H9 (cell line): ENCODE measurements around the gene PDK2. TPM values are rescaled to one million over a fixed set of nuclear protein-coding genes. Genes with fewer than 3 reads are reported as not detected.

Experiments
- DNase-seq: peaks from one replicate; pipeline ENCODE4 v3.0.0-alpha.2; 2017
- H2AFZ ChIP-seq: one replicate; pipeline ENCODE4 v1.6.1; 2013; ENCODE audit warnings: mild to moderate bottlenecking, low read length, control low read depth, moderate library complexity
- H2AK5ac ChIP-seq: 2 replicates; pipeline ENCODE4 v1.6.1; 2013; ENCODE audit warnings: low read length, control low read depth, mixed read lengths; ENCODE audit not compliant: insufficient read length
- H2BK120ac ChIP-seq: one replicate; pipeline ENCODE4 v1.6.1; 2013; ENCODE audit warnings: low read depth, mild to moderate bottlenecking, low read length, control low read depth, inconsistent platforms; ENCODE audit not compliant: poor library complexity, severe bottlenecking
- H2BK12ac ChIP-seq: 2 replicates; pipeline ENCODE4 v1.6.1; 2013; ENCODE audit warnings: low read length, control low read depth, mixed read lengths, low read depth; ENCODE audit not compliant: insufficient read length
- H2BK15ac ChIP-seq: 2 replicates; pipeline ENCODE4 v1.6.1; 2013; ENCODE audit warnings: low read depth, low read length, control low read depth
- H2BK20ac ChIP-seq: one replicate; pipeline ENCODE4 v1.6.1; 2013; ENCODE audit warnings: low read depth, mild to moderate bottlenecking, low read length, control low read depth, inconsistent platforms; ENCODE audit not compliant: poor library complexity, severe bottlenecking
- H2BK5ac ChIP-seq: 2 replicates; pipeline ENCODE4 v1.6.1; 2013; ENCODE audit warnings: low read length, control low read depth, mixed read lengths; ENCODE audit not compliant: insufficient read length
- H3K14ac ChIP-seq: 2 replicates; pipeline ENCODE4 v1.6.1; 2013; ENCODE audit warnings: low read length, control low read depth; ENCODE audit not compliant: insufficient read depth
- H3K18ac ChIP-seq: 2 replicates; pipeline ENCODE4 v1.6.1; 2013; ENCODE audit warnings: low read depth, mild to moderate bottlenecking, mixed read lengths, low read length, control low read depth; ENCODE audit not compliant: insufficient read length
- H3K23ac ChIP-seq: 2 replicates; pipeline ENCODE4 v1.6.1; 2013; ENCODE audit warnings: low read length, control low read depth, mixed read lengths, low read depth; ENCODE audit not compliant: insufficient read length
- H3K23me2 ChIP-seq: 2 replicates; pipeline ENCODE4 v1.6.1; 2013; ENCODE audit warnings: low read depth, mild to moderate bottlenecking, mixed read lengths, low read length, control low read depth; ENCODE audit not compliant: insufficient read length, poor library complexity, severe bottlenecking
- H3K27ac ChIP-seq: 2 replicates; pipeline ENCODE4 v1.5.1; 2013; ENCODE audit warnings: low read length, control low read depth, mixed read lengths, low read depth; ENCODE audit not compliant: insufficient read length
- H3K27me3 ChIP-seq: 2 replicates; pipeline ENCODE4 v1.6.1; 2013; ENCODE audit warnings: low read length, control low read depth, inconsistent platforms; ENCODE audit not compliant: insufficient read depth
- H3K4ac ChIP-seq: 2 replicates; pipeline ENCODE4 v1.6.1; 2013; ENCODE audit warnings: low read depth, mild to moderate bottlenecking, control low read depth, inconsistent platforms, low read length, moderate library complexity
- H3K4me1 ChIP-seq: 2 replicates; pipeline ENCODE4 v1.6.1; 2013; ENCODE audit warnings: low read length, control low read depth, inconsistent platforms; ENCODE audit not compliant: insufficient read depth
- H3K4me2 ChIP-seq: 2 replicates; pipeline ENCODE4 v1.6.1; 2013; ENCODE audit warnings: low read length, control low read depth, mixed read lengths; ENCODE audit not compliant: insufficient read length, insufficient read depth
- H3K56ac ChIP-seq: 2 replicates; pipeline ENCODE4 v1.6.1; 2013; ENCODE audit warnings: low read depth, mild to moderate bottlenecking, mixed read lengths, low read length, control low read depth; ENCODE audit not compliant: insufficient read length
- H3K79me1 ChIP-seq: 2 replicates; pipeline ENCODE4 v1.6.1; 2013; ENCODE audit warnings: low read depth, mild to moderate bottlenecking, moderate library complexity, low read length, control low read depth, inconsistent platforms; ENCODE audit not compliant: insufficient read depth, poor library complexity, severe bottlenecking
- H3K79me2 ChIP-seq: 2 replicates; pipeline ENCODE4 v1.6.1; 2013; ENCODE audit warnings: low read length, control low read depth, inconsistent platforms; ENCODE audit not compliant: insufficient read depth
- H3K9ac ChIP-seq: 2 replicates; pipeline ENCODE4 v1.6.1; 2013; ENCODE audit warnings: low read length, control low read depth, mixed read lengths; ENCODE audit not compliant: insufficient read length; ENCODE audit errors: extremely low read depth
- H3K9me3 ChIP-seq: one replicate; pipeline ENCODE4 v1.6.1; 2013; ENCODE audit warnings: low read depth, low read length, inconsistent platforms; ENCODE audit not compliant: control insufficient read depth
- H3T11ph ChIP-seq: one replicate; pipeline ENCODE4 v1.6.1; 2013; ENCODE audit warnings: mild to moderate bottlenecking, low read length, control low read depth, inconsistent platforms
- H4K20me1 ChIP-seq: one replicate; pipeline ENCODE4 v1.6.1; 2013; ENCODE audit not compliant: control insufficient read depth, insufficient read length, insufficient read depth
- H4K5ac ChIP-seq: 2 replicates; pipeline ENCODE4 v1.6.1; 2013; ENCODE audit warnings: low read depth, mild to moderate bottlenecking, mixed read lengths, low read length, control low read depth; ENCODE audit not compliant: insufficient read length
- H4K8ac ChIP-seq: replicated peaks from 2 replicates; pipeline ENCODE4 v1.6.1; 2013; ENCODE audit warnings: low read length, control low read depth, mixed read lengths, low read depth; ENCODE audit not compliant: insufficient read length
- H4K91ac ChIP-seq: 2 replicates; pipeline ENCODE4 v1.6.1; 2013; ENCODE audit warnings: low read depth, mild to moderate bottlenecking, moderate library complexity, mixed read lengths, low read length, control low read depth; ENCODE audit not compliant: insufficient read length
- H3K27ac Mint-ChIP-seq, 3 experiments: 2 replicates in 2 of 3; 3 replicates in 1 of 3; pipeline ENCODE4 v1.8.0; 2020 to 2021; ENCODE audit warnings: mixed read lengths in 3 of 3, mild to moderate bottlenecking in 1 of 3, moderate library complexity in 1 of 3
- H3K27me3 Mint-ChIP-seq: 2 replicates; pipeline ENCODE4 v1.8.0; 2021; ENCODE audit warnings: low read depth, mild to moderate bottlenecking, moderate library complexity, mixed read lengths
- H3K36me3 Mint-ChIP-seq, 3 experiments: 2 replicates in 2 of 3; 3 replicates in 1 of 3; pipeline ENCODE4 v1.8.0; 2020 to 2021; ENCODE audit warnings: low read depth in 3 of 3, mixed read lengths in 3 of 3; ENCODE audit not compliant: insufficient read depth in 1 of 3
- H3K4me1 Mint-ChIP-seq, 2 experiments: 2 replicates each; pipeline ENCODE4 v1.8.0; 2020; ENCODE audit warnings: mixed read lengths in 2 of 2
- H3K4me3 Mint-ChIP-seq, 2 experiments: 2 replicates in 1 of 2; 3 replicates in 1 of 2; pipeline ENCODE4 v1.8.0; 2020 to 2021; ENCODE audit warnings: mild to moderate bottlenecking in 2 of 2, mixed read lengths in 2 of 2, moderate library complexity in 1 of 2
- H3K9me3 Mint-ChIP-seq, 2 experiments: 2 replicates in 1 of 2; 3 replicates in 1 of 2; pipeline ENCODE4 v1.8.0; 2020; ENCODE audit warnings: mild to moderate bottlenecking in 2 of 2, mixed read lengths in 2 of 2, moderate library complexity in 1 of 2
- CTCF ChIP-seq: fragments of 200-600 bp; sonication (generic); conservative IDR thresholded peaks from 3 replicates; pipeline ENCODE4 v1.8.0; 2021; ENCODE audit warnings: antibody characterized with exemption, mild to moderate bottlenecking
- WGBS: extraction: QIAGEN DNeasy Blood & Tissue Kit; methylation state at CpG from one replicate; pipeline ENCODE4 v1.1.7; 2013; ENCODE audit warnings: missing lambda C conversion rate, low lambda C conversion rate, mixed read lengths; ENCODE audit not compliant: insufficient read length; ENCODE audit errors: extremely low coverage; 5-methylcytosine and 5-hydroxymethylcytosine counted together
- total RNA-seq: library from RNA; stranded (reverse); gene quantifications from 2 replicates; pipeline ENCODE4 v1.2.1, GENCODE V29; 2021

PDK2 gene
- total RNA-seq, 1 experiment from 2014 or later = 19.9 TPM

- no CpG with 5 or more reads among the region's 4 CpGs for WGBS
- no peak overlapping the region for H4K5ac ChIP-seq
- Mint-ChIP-seq H3K4me1 (peaks cover 35 to 54% of the 10 kb centered on the region in 2 experiments), H3K4me3 (no peak overlapping the region; a peak in 1 of 5 replicates), H3K9me3 (no peaks in the 10 kb centered on the region), H3K36me3 (peaks cover 0 to 2% (median 0%) of the 10 kb centered on the region in 3 experiments; a peak in 1 of 7 replicates), H3K27me3 (peaks cover 36% of the 10 kb centered on the region), H3K27ac (no peak overlapping the region)
- no peak overlapping the region for H3K23ac ChIP-seq
- H4K8ac ChIP-seq = no peak overlapping the region
- H3K9me3 ChIP-seq = no peaks in the 10 kb centered on the region
- H4K91ac ChIP-seq = no peak overlapping the region
- no peak overlapping the region for H3K56ac ChIP-seq
- no peaks in the 10 kb centered on the region; the same call in 1 of the 2 replicates for H3K27me3 ChIP-seq
- H3K27ac ChIP-seq = no peak overlapping the region
- H3K23me2 ChIP-seq = peaks cover 8% of the 10 kb centered on the region
- no peak overlapping the region for H2BK120ac ChIP-seq
- no peak overlapping the region for H3K4ac ChIP-seq
- H3K4me1 ChIP-seq = peaks cover 3% of the 10 kb centered on the region; the same call in 1 of the 2 replicates
- H3K4me2 ChIP-seq = no peak overlapping the region
- H2AFZ ChIP-seq = no peak overlapping the region
- H2BK15ac ChIP-seq = no peak overlapping the region
- no peaks in the 10 kb centered on the region for H3K79me2 ChIP-seq
- no peak overlapping the region for H2BK12ac ChIP-seq
- H4K20me1 ChIP-seq = no peaks in the 10 kb centered on the region
- H2AK5ac ChIP-seq = no peak overlapping the region
- H3T11ph ChIP-seq = no peak overlapping the region
- H3K18ac ChIP-seq = no peak overlapping the region
- no peak for DNase-seq
- no peak overlapping the region for H2BK5ac ChIP-seq
- TF ChIP-seq CTCF = no peak
- H2BK20ac ChIP-seq = no peak overlapping the region
- no peak overlapping the region for H3K14ac ChIP-seq
- no peaks in the 10 kb centered on the region for H3K79me1 ChIP-seq
- no peak overlapping the region for H3K9ac ChIP-seq
Measured at GRCh38 chr17:50125420-50125997, 30.4 kb downstream of the PDK2 start.
